SKM-1 treated with dmso at 0.1 percent for 144 hours (cell line): ENCODE data around the gene LBP.
"Not testable (repeated sequence)": the region's sequence is repeated elsewhere in the genome, so short reads cannot be mapped to it uniquely, and the experiment has no call there.

Experiments used
- DNase-seq: peaks from one replicate; lab custom pipeline; 2025; ENCODE audit not compliant: unreplicated experiment; lab: John Stamatoyannopoulos, UW

The LBP gene

DNA sequence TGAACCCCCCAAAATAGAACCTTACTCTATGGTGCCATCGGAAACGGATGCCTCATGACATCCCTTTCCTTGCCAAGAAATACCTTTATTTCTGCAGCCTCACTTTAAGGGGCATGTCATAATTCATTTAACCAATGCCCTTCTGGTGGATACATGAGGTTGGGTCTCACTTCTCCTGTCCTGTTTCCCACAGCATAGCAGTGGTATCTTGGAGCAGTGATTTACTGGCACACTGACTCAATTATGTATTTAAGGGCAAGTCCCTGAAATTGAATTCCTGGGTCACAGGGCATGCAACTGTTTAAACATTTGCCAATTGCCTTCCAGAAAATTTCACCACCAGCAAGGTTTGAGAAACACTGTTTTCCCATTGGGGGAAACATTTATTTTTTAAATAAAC lies 639 bp upstream of the LBP start:
- no peak for DNase-seq

DNA sequence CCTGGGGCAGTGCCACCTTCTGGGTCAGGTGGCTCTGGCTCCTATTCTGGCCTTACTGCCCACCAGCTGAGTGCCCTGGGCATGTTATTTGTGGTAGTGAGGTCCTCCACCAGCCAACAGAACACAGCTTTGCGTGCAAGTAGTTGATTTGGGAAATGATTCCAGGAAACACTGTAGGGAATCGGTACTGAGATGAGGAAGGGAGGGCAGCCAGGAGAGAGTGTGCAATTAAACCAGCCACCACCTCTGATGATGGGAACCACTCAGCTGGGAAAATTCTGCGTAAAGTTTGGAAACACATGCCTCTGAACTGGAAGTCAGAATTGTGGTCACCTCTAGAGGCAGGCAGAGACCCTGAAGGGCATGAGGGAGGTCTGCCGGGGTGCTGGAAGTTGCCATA lies 459 bp downstream of the LBP start:
- no peak for DNase-seq

DNA sequence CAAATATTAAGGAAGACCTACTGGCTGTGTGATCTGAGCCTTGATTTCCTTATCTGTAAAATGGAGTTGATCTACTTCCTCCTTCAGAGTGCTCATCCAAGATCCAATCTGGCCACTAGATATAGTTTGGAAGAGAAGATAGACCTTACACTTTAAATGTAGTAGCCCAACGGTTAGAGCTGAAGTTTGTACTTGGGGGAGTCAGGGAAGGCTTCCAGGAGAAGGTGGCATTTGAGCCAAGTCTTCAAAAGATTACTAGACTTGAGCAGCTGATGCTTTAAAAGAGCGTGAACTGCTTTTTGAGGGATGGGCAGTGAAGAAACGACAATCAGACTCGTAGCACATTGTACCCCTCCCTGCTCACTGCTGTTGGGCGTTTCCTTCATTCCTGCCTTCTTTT lies 3.6 kb downstream of the LBP start:
- no peak for DNase-seq

GRCh38 chr20:38350879-38351775 lies 4.8 kb downstream of the LBP start:
- no peak for DNase-seq

DNA sequence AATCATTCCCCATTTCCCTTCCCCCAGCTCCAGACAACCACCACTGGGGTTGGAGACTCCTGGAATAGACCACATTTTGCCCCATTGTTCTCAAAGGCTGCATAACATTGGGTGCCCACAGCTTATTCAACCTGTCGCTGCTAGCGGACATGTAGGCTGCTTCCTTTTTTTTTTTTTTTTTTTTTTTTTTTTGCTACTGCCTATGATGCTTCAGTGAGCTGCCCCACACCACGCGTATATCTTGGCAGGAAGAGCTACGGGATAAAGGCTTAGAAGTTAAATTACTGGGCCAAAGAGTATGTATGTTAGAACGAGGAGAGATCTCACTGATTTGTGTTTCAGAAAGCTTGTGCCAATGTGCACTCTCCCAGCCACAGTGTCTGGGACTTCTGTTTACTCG lies 7.0 kb downstream of the LBP start:
- DNase-seq, result no peak

- DNase-seq, result no peak
These were observed 7.9 kb downstream of the LBP start for GRCh38 chr20:38354227-38354626.

GRCh38 chr20:38355161-38356012 lies 9.1 kb downstream of the LBP start:
- no peak for DNase-seq

- DNase-seq, result no peak
These were observed 11.4 kb downstream of the LBP start for GRCh38 chr20:38357653-38358207.

GRCh38 chr20:38358556-38358955 lies 12.3 kb downstream of the LBP start:
- DNase-seq, result no peak

GRCh38 chr20:38363004-38363747 lies 16.9 kb downstream of the LBP start:
- DNase-seq, result no peak

GRCh38 chr20:38369389-38369788 lies 23.1 kb downstream of the LBP start:
- peak; percentile 77 for DNase-seq

DNA sequence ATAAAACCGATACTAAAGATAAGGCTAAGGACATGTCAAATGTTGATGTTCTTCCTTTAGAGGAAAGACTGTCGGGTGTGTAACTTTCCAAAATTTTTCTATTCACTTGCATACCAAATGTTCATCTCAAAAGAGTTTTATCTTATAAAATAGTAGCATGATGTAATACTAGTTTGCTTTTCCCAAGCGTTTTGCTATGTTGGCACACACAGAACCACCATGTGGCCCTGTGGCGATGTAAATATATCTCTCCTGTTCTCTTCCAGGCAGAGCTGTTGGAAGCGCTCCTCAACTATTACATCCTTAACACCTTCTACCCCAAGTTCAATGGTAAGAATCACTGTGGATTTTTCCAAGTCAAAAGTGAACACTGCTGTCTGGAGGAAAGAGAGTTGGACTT lies 26.5 kb downstream of the LBP start:
- no peak for DNase-seq

- no peak for DNase-seq
These were observed 27.1 kb downstream of the LBP start for GRCh38 chr20:38373231-38373867.

DNA sequence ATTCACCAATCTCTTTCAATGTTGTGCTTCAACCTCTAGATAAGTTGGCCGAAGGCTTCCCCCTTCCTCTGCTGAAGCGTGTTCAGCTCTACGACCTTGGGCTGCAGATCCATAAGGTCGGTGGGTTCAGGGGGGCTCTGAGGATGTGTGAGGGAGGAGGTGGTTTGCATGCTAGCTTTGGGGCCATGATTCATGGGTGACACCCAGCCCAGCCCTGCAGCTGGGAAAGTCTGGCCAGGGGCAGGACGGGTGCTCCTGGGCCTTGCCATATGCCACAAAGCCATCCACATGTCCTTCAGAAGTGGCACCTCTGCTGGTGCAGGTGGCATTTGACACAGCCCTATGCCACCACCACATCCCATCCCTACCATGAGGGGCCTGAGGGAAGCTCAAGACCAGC lies 27.6 kb downstream of the LBP start:
- DNase-seq, result no peak

GRCh38 chr20:38377039-38377685 lies 30.9 kb downstream of the LBP start:
- DNase-seq, result no peak

DNA sequence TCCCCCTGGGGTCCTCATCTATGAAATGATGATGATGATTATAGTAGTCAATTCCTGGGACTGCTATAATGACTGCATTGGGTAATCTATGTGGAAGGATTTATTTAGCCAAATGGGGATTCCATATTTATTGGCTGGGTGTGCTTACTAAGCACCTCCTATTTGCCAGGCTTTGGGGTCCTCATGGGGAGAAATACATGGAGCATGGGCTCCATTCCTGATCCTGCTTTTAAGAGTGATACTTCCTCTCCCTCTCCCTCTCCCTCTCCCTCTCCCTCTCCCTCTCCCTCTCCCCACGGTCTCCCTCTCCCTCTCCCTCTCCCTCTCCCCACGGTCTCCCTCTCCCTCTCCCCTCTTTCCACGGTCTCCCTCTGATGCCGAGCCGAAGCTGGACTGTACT lies 31.6 kb downstream of the LBP start:
- not testable (repeated sequence) for DNase-seq

- DNase-seq, result no peak
These were observed 36.9 kb downstream of the LBP start for GRCh38 chr20:38383147-38383546.

DNA sequence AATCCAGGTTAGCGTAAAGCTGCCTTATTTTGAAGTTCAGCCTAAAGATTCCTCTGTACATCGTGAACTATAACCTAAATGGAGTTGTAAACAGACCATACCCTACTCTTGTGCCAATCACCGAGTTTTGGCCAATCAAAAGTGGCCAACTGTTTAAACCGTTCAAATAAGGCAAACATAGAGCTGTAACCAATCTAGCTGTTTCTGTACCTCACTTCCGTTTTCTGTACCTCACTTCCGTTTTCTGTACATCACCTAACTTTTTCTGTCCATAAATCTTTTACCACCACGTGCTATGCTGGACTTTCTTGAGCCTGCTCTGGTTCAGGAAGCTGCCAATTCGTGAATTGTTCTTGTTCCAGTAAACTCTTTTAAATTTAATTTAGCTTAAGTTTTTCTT lies 39.7 kb downstream of the LBP start:
- no peak for DNase-seq

- no peak for DNase-seq
These were observed 40.6 kb downstream of the LBP start for GRCh38 chr20:38386851-38387250.

DNA sequence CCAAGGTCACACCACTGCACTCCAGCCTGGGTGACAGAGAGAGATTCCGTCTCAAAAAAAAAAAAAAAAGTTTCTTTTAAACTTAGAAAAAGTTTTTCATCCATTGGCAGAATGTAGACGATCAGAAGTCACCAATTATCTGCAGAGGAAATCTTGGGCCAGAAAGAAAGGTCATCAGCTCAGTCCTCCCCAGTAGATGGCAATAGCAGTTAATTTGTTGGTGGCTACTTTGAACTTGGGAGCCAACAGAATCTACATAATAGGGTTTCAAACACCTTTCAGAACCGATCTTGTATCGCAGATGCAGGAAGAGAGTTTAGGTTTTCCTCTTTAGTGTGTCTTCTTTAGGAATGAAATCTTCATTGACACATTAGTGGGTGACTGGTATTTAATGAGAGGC lies 41.7 kb downstream of the LBP start:
- DNase-seq, result no peak
